ENCODE measurements around the gene CSPG4. TPM values are rescaled to one million over a fixed set of nuclear protein-coding genes. Genes with fewer than 3 reads are reported as not detected.

Gene CSPG4
- total and polyA plus RNA-seq, 10 of the 15 experiments (the other 5 are each of a cell fraction or from before 2014, with no cell fraction given): 0.02 to 2.2 (median 0.76) TPM

DNA sequence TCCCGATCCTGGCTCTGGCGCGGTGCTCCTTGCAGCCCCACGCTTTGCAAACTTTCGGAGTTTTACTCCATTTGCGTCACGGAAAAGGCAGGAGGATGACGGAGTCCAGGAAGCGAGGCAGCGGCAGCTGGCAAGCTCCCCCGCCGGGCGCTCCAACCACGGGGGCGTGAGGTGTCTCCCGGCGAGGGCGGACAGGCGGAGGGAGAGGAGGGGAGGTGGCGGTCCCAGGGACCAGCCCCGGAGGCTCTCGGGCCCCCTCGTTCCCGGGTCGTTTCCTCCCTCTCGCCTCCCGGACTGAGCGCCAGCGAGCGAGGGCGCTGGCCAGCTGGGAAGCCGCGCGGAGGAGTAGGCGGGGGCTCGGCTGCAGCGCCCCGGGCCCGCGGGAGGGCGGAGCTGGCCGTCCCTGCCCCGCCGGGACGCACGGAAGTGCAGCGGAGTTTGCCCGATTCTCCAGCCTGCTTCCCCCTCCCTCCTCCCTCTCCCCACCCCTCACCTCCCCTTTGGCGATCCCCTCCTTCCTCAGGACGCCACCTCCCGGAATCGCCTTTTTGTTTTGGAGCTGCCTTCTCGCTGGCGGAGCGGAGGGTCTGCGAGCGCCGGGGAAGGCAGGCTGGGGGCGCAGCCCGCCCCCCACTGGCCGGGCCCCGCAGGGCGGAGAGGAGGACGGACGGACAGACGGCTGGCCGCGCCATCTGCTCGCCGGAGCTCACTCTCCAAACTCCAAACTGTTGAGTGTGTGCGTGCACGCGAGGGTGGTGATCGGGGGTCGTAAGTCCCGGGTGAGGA, 65.1 kb downstream of the CSPG4 start, which contains the start of gene SNX33 (continued):
- TF ChIP-seq KAT2A (conservative IDR thresholded peaks at IDR 0.05; ENCODE audit: control insufficient read depth, low read depth, low read length) (no peak), RB1 (IDR thresholded peaks at IDR 0.05; ENCODE audit: borderline replicate concordance) (0 out of 2 replicates have a peak, but pooled peaks have one; percentile 5), CTCF (IDR thresholded peaks at IDR 0.05 in 2 of 3, conservative IDR thresholded peaks at IDR 0.05 in 1 of 3; ENCODE audit: control insufficient read depth in 2 of 3, extremely low read depth in 1 of 3, insufficient read depth in 1 of 3, low read depth in 3 of 3, low read length in 3 of 3) (peak; percentile 34 to 61 (median 57)), IRF5 (IDR thresholded peaks at IDR 0.05; ENCODE audit: borderline replicate concordance) (no peak), TBL1XR1 (IDR thresholded peaks at IDR 0.05; ENCODE audit: low read depth, low read length) (no peak), CREB1 (IDR thresholded peaks at IDR 0.05; ENCODE audit: low read depth) (0 out of 2 replicates have a peak, but pooled peaks have one; percentile 25), RAD21 (IDR thresholded peaks at IDR 0.05; ENCODE audit: insufficient read depth, low read depth, low read length) (peak; percentile 7; the same call in 1 of the 2 replicates), STAT3 (IDR thresholded peaks at IDR 0.05; ENCODE audit: low read depth, low read length) (no peak), POLR2AphosphoS2 (IDR thresholded peaks at IDR 0.05; ENCODE audit: low read depth, low read length) (no peak), SMARCA5 (IDR thresholded peaks at IDR 0.05) (peak; percentile 17; the same call in 1 of the 2 replicates), JUND (IDR thresholded peaks at IDR 0.05; ENCODE audit: low read depth, low read length) (no peak), TAF1 (IDR thresholded peaks at IDR 0.05; ENCODE audit: borderline replicate concordance, low read depth, low read length) (no peak), GATAD2B (conservative IDR thresholded peaks at IDR 0.05; ENCODE audit: low read depth) (0 out of 2 replicates have a peak, but pooled peaks have one; percentile 69), YY1 (IDR thresholded peaks at IDR 0.05; ENCODE audit: low read depth, low read length) (peak; percentile 10; the same call in 1 of the 2 replicates), IKZF1 (conservative IDR thresholded peaks at IDR 0.05) (peak; percentile 91), LARP7 (IDR thresholded peaks at IDR 0.05) (peak; percentile 34), EP300 (IDR thresholded peaks at IDR 0.05; ENCODE audit: borderline replicate concordance in 1 of 2, control insufficient read depth in 1 of 2, low read depth in 2 of 2, low read length in 2 of 2) (0 out of 4 replicates have a peak, but pooled peaks of 1 of the 2 experiments have one; percentile 23), POLR2A (IDR thresholded peaks at IDR 0.05; ENCODE audit: low read depth, low read length) (peak; percentile 49; the same call in 1 of the 2 replicates), IKZF2 (IDR thresholded peaks at IDR 0.05) (peak; percentile 51 to 64; a peak in 3 of 4 replicates)
